Upper lobe of left lung (tissue), 6 donors: ENCODE results near the gene OCIAD1. TPM values are rescaled to one million over a fixed set of nuclear protein-coding genes. Genes with fewer than 3 reads are reported as not detected.

Experiments used
- ATAC-seq, 2 donors: fragments of 200-7000 bp; cut with Tn5 transposase; one replicate each; pipeline ENCODE4 v1.9.1; 2022; ENCODE audit warnings: mild to moderate bottlenecking in 2 of 2, moderate library complexity in 2 of 2; ENCODE audit not compliant: low FRiP score in 2 of 2
- DNase-seq, 2 donors: peaks; one replicate each; pipeline ENCODE4 v3.0.0-alpha.2; 2019 to 2020
- H3K27ac ChIP-seq, 4 donors: fragments of 200-600 bp; sonication (generic); one replicate each; pipeline ENCODE4 v1.5.1; 2016 to 2019
- H3K27me3 ChIP-seq, 4 donors: fragments of 200-600 bp; sonication (generic); one replicate each; pipeline ENCODE4 v1.5.1; 2017 to 2019
- H3K36me3 ChIP-seq, 4 donors: fragments of 200-600 bp; sonication (generic); one replicate each; pipeline ENCODE4 v1.5.1; 2016 to 2019
- H3K4me1 ChIP-seq, 4 donors: fragments of 200-600 bp; sonication (generic); one replicate each; pipeline ENCODE4 v1.5.1; 2018 to 2019
- H3K4me3 ChIP-seq, 4 donors: fragments of 200-600 bp; sonication (generic); one replicate each; pipeline ENCODE4 v1.5.1; 2017 to 2019; ENCODE audit warnings: mild to moderate bottlenecking in 2 of 4, moderate library complexity in 1 of 4
- H3K9me3 ChIP-seq, 4 donors: fragments of 200-600 bp; sonication (generic); one replicate each; pipeline ENCODE4 v1.5.1; 2018 to 2019
- EP300 ChIP-seq, 4 donors: sonication (generic); formaldehyde crosslinking; IDR thresholded peaks; one replicate each; pipeline ENCODE4 v1.5.1; 2017; ENCODE audit warnings: antibody characterized with exemption in 4 of 4, control low read depth in 2 of 4
- POLR2A ChIP-seq, 4 donors: fragments of 450-650 bp; IDR thresholded peaks; one replicate each; pipeline ENCODE4 v1.5.1; 2016 to 2017; ENCODE audit warnings: antibody characterized with exemption in 4 of 4, mild to moderate bottlenecking in 2 of 4
- POLR2AphosphoS5 ChIP-seq, 2 donors: sonication (generic); formaldehyde crosslinking; IDR thresholded peaks; one replicate each; pipeline ENCODE4 v1.5.1; 2017; ENCODE audit warnings: antibody characterized with exemption in 2 of 2
- WGBS, 2 donors: methylation state at CpG; one replicate each; pipeline ENCODE4 v1.1.5; 2017 to 2018; 5-methylcytosine and 5-hydroxymethylcytosine counted together
- total RNA-seq, 6 donors: library from RNA; depleted of rRNA in 4 of 6; stranded (reverse); fragments of >200 nt in 4 of 6; gene quantifications; one replicate each; pipeline versions ENCODE4 v1.1.0 to v1.2.1, GENCODE V29; 2016 to 2021
- TF ChIP-seq, protein P1 (sequence below), 6 experiments: fragments of 450-650 bp in 4 of 6; fragments of 200-600 bp in 2 of 6; sonication (generic) in 2 of 6; IDR thresholded peaks; one replicate each; pipeline ENCODE4 v1.5.1; 2016 to 2019; ENCODE audit warnings: antibody characterized with exemption in 6 of 6
- donor health status: DM: no; HTN: no; CAD: no; lungs with moderate emphysema.
- donor health status: DM: no; HTN: yes; CAD: no; lungs with severe emphysema.

OCIAD1 gene
- total RNA-seq, 6 donors from 2014 or later, result 31.5 to 104 (median 82.9) TPM

GRCh38 chr4:48891028-48891619, 60.2 kb downstream of the OCIAD1 start:
- no peak overlapping the region for H3K27ac ChIP-seq
- H3K9me3 ChIP-seq, result no peaks in the 10 kb centered on the region
- H3K36me3 ChIP-seq, result peaks cover 0 to 48% (median 10%) of the 10 kb centered on the region in 4 donors
- H3K4me1 ChIP-seq, result no peaks in the 10 kb centered on the region
- H3K27me3 ChIP-seq, result no peaks in the 10 kb centered on the region
- DNase-seq, result no peak
- no peak for ATAC-seq
- H3K4me3 ChIP-seq, result no peak overlapping the region
- TF ChIP-seq POLR2AphosphoS5 (IDR thresholded peaks at IDR 0.05) (no peak), POLR2A (IDR thresholded peaks at IDR 0.05) (no peak), EP300 (IDR thresholded peaks at IDR 0.05) (no peak)
- TF ChIP-seq, protein P1, sequence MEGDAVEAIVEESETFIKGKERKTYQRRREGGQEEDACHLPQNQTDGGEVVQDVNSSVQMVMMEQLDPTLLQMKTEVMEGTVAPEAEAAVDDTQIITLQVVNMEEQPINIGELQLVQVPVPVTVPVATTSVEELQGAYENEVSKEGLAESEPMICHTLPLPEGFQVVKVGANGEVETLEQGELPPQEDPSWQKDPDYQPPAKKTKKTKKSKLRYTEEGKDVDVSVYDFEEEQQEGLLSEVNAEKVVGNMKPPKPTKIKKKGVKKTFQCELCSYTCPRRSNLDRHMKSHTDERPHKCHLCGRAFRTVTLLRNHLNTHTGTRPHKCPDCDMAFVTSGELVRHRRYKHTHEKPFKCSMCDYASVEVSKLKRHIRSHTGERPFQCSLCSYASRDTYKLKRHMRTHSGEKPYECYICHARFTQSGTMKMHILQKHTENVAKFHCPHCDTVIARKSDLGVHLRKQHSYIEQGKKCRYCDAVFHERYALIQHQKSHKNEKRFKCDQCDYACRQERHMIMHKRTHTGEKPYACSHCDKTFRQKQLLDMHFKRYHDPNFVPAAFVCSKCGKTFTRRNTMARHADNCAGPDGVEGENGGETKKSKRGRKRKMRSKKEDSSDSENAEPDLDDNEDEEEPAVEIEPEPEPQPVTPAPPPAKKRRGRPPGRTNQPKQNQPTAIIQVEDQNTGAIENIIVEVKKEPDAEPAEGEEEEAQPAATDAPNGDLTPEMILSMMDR (IDR thresholded peaks at IDR 0.05), result no peak

DNA sequence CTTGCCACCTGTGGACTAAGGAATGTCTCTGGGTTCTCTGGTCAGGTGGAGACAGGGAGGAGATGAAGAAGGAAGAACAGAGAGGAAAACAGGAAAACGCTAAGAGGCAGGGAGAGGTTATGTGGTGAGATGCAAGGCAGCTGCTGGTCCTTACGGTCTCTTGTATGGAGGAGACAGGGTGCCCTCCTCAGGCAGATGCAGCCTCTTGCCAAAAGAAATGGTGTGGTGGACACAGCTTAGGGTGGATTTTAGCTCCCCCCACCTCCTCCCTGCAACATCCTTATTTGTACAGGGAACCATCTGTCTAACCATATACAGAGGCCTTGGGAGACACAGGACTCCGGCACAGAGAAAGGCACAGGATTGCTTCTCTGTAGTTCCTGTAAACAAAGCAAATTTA, 66.0 kb downstream of the OCIAD1 start:
- H3K27me3 ChIP-seq, result no peaks in the 10 kb centered on the region
- no peaks in the 10 kb centered on the region for H3K9me3 ChIP-seq
- DNase-seq, result no peak
- no peaks in the 10 kb centered on the region for H3K4me1 ChIP-seq
- no peak for ATAC-seq
- WGBS, 2 donors, result 77 to 95% methylated on average over 3 of the region's 3 CpGs
- peaks cover 0 to 59% (median 10%) of the 10 kb centered on the region in 4 donors for H3K36me3 ChIP-seq
- no peak overlapping the region for H3K27ac ChIP-seq
- H3K4me3 ChIP-seq, result no peak overlapping the region
- TF ChIP-seq, protein P1 (IDR thresholded peaks at IDR 0.05), result no peak
- no peak for TF ChIP-seq EP300 (IDR thresholded peaks at IDR 0.05)
- no peak for TF ChIP-seq POLR2AphosphoS5 (IDR thresholded peaks at IDR 0.05)
- TF ChIP-seq POLR2A (IDR thresholded peaks at IDR 0.05), result no peak

DNA sequence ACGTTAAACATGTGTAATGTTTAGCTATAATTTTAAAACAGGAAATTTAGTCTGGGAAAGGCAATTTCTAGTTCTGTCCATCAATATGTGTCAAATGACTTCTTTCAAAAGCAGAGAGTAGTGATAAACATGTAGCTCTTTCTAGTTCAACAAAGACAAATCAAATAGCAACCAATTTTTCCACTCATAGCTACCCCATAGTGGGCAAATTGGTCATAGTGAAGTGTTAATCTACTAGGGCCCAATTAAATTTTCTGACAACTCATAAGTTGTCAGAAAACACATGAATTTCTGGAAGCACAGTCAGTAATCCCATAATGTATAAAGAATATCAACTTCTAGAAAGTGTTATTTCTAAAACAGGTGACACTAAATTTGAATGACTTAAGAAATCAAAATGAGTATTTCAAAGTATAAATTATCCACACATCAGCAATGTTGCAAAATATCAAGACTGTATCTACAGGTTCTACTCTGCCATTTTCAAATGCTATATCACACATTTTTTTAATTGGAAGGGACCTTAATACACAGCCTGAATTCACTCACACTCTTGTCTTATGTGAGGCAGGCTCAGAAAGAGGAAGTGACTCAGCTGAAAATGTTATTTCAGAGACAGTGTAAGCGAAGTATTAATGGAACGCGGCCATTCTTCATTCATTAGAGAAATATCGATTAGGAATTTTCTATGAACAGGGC, 68.0 kb downstream of the OCIAD1 start:
- Histone ChIP-seq H3K36me3 (peaks cover 0 to 50% (median 5%) of the 10 kb centered on the region in 4 donors), H3K4me3 (no peak overlapping the region), H3K4me1 (no peaks in the 10 kb centered on the region), H3K27me3 (no peaks in the 10 kb centered on the region), H3K27ac (no peak overlapping the region), H3K9me3 (no peaks in the 10 kb centered on the region)
- TF ChIP-seq, protein P1 (IDR thresholded peaks at IDR 0.05), result no peak
- TF ChIP-seq POLR2A (IDR thresholded peaks at IDR 0.05), result no peak
- TF ChIP-seq EP300 (IDR thresholded peaks at IDR 0.05), result no peak
- no peak for TF ChIP-seq POLR2AphosphoS5 (IDR thresholded peaks at IDR 0.05)
- no peak for DNase-seq
- no peak for ATAC-seq
- 60 to 73% methylated on average over 5 of the region's 5 CpGs for WGBS, 2 donors

DNA sequence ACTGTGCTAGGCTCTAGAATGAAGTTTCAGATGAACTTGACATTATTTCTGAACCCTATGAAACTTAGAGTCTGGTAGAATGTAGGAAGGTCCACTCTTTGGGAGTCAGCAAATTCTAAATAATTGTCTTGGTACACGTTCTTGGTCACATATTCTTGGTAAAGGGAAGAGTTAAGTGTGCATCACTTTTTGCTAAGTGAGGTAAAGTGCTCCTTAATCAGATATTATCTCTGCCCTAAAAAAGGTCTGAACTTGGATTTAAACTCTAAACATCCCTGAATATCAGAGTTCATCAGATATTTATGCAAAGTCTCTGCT, 68.5 kb downstream of the OCIAD1 start:
- Histone ChIP-seq H3K4me1 (no peaks in the 10 kb centered on the region), H3K4me3 (no peak overlapping the region), H3K27ac (no peak overlapping the region), H3K9me3 (no peaks in the 10 kb centered on the region), H3K36me3 (peaks cover 0 to 45% (median 2%) of the 10 kb centered on the region in 4 donors), H3K27me3 (no peaks in the 10 kb centered on the region)
- no peak for ATAC-seq
- TF ChIP-seq EP300 (IDR thresholded peaks at IDR 0.05) (no peak), POLR2AphosphoS5 (IDR thresholded peaks at IDR 0.05) (no peak), POLR2A (IDR thresholded peaks at IDR 0.05) (no peak)
- TF ChIP-seq, protein P1 (IDR thresholded peaks at IDR 0.05), result no peak
- WGBS, 2 donors, result 62 to 85% methylated on average over 1 of the region's 1 CpG
- DNase-seq, result no peak

- Histone ChIP-seq H3K27me3 (no peaks in the 10 kb centered on the region), H3K9me3 (no peaks in the 10 kb centered on the region), H3K36me3 (peaks cover 0 to 41% (median 2%) of the 10 kb centered on the region in 4 donors), H3K4me3 (no peak overlapping the region), H3K27ac (no peak overlapping the region), H3K4me1 (peaks cover 0 to under 1% (median 0%) of the 10 kb centered on the region in 4 donors)
- 77 to 83% methylated on average over 4 of the region's 4 CpGs for WGBS, 2 donors
- ATAC-seq (no peak), DNase-seq (no peak)
- TF ChIP-seq POLR2AphosphoS5 (IDR thresholded peaks at IDR 0.05), result no peak
- TF ChIP-seq, protein P1 (IDR thresholded peaks at IDR 0.05), result no peak
- TF ChIP-seq POLR2A (IDR thresholded peaks at IDR 0.05), result no peak
- TF ChIP-seq EP300 (IDR thresholded peaks at IDR 0.05), result no peak
Observed at GRCh38 chr4:48899950-48900349, 69.1 kb downstream of the OCIAD1 start.
